WTC11 (cell line): ENCODE data around the gene TREX2. TPM values are rescaled to one million over a fixed set of nuclear protein-coding genes. Genes with fewer than 3 reads are reported as not detected.

Experiments
- ATAC-seq: fragments of 200-7000 bp; cut with Tn5 transposase; 2 replicates; pipeline ENCODE4 v1.10.0; 2021; ENCODE audit warnings: mild to moderate bottlenecking, moderate library complexity
- CTCF ChIA-PET: fragments of 300-600 bp; sonication (Branson Sonifier 250); formaldehyde crosslinking; loops from one replicate; lab custom pipeline; 2021; ENCODE audit warnings: antibody characterized with exemption; lab: Charles Lee
- POLR2A ChIA-PET: fragments of 350-600 bp; sonication (Branson Sonifier 250); formaldehyde crosslinking; loops from one replicate; lab custom pipeline; 2021; ENCODE audit warnings: antibody characterized with exemption; lab: Charles Lee
- DNase-seq: peaks from one replicate; pipeline ENCODE4 v3.0.0; 2021; ENCODE audit warnings: low spot score
- H3K27ac Mint-ChIP-seq: 2 replicates; pipeline ENCODE4 v1.8.0; 2021; ENCODE audit warnings: mixed read lengths
- H3K27me3 Mint-ChIP-seq: 2 replicates; pipeline ENCODE4 v1.8.0; 2021; ENCODE audit warnings: low read depth, mild to moderate bottlenecking, moderate library complexity, mixed read lengths
- H3K36me3 Mint-ChIP-seq: 2 replicates; pipeline ENCODE4 v1.8.0; 2021; ENCODE audit warnings: mixed read lengths
- H3K4me1 Mint-ChIP-seq: 2 replicates; pipeline ENCODE4 v1.8.0; 2022; ENCODE audit warnings: mixed read lengths
- H3K4me3 Mint-ChIP-seq: 2 replicates; pipeline ENCODE4 v1.8.0; 2021; ENCODE audit warnings: mild to moderate bottlenecking, moderate library complexity, mixed read lengths
- H3K9me3 Mint-ChIP-seq: 2 replicates; pipeline ENCODE4 v1.8.0; 2021; ENCODE audit warnings: mixed read lengths
- CBFB ChIP-seq: sonication (generic); formaldehyde crosslinking; IDR thresholded peaks from 2 replicates; pipeline ENCODE4 v1.8.1; 2022; ENCODE audit warnings: mild to moderate bottlenecking, low read depth, missing genetic modification reagents
- E2F4 ChIP-seq: sonication (generic); formaldehyde crosslinking; IDR thresholded peaks from 2 replicates; pipeline ENCODE4 v1.8.1; 2022; ENCODE audit warnings: low read depth, mild to moderate bottlenecking, moderate library complexity, missing genetic modification reagents, borderline replicate concordance
- ETV6 ChIP-seq: sonication (generic); formaldehyde crosslinking; IDR thresholded peaks from 2 replicates; pipeline ENCODE4 v1.8.1; 2022; ENCODE audit warnings: mild to moderate bottlenecking, missing genetic modification reagents
- FOXK1 ChIP-seq: sonication (generic); formaldehyde crosslinking; IDR thresholded peaks from 2 replicates; pipeline ENCODE4 v1.8.0; 2022; ENCODE audit warnings: mild to moderate bottlenecking, moderate library complexity, missing genetic modification reagents
- GABPB1 ChIP-seq: sonication (generic); formaldehyde crosslinking; IDR thresholded peaks from 2 replicates; pipeline ENCODE4 v1.8.1; 2023; ENCODE audit warnings: mild to moderate bottlenecking, missing genetic modification reagents
- GRHL2 ChIP-seq: fragments of 250-450 bp; sonication (Bioruptor Pico); IDR thresholded peaks from 2 replicates; pipeline ENCODE4 v1.8.0; 2022; ENCODE audit warnings: mild to moderate bottlenecking, moderate library complexity; ENCODE audit not compliant: insufficient replicate concordance, severe bottlenecking
- JUN ChIP-seq: sonication (generic); formaldehyde crosslinking; IDR thresholded peaks from 2 replicates; pipeline ENCODE4 v1.8.0; 2023; ENCODE audit warnings: mild to moderate bottlenecking, missing genetic modification reagents
- KAT7 ChIP-seq: sonication (generic); formaldehyde crosslinking; IDR thresholded peaks from 2 replicates; pipeline ENCODE4 v1.8.1; 2023; ENCODE audit warnings: missing genetic modification reagents, mild to moderate bottlenecking, borderline replicate concordance
- MXD4 ChIP-seq: fragments of 250-450 bp; sonication (Bioruptor Pico); IDR thresholded peaks from 2 replicates; pipeline ENCODE4 v1.8.0; 2021; ENCODE audit warnings: mild to moderate bottlenecking, moderate library complexity, borderline replicate concordance
- NR1H2 ChIP-seq: sonication (generic); formaldehyde crosslinking; IDR thresholded peaks from 2 replicates; pipeline ENCODE4 v1.9.0; 2021; ENCODE audit warnings: mild to moderate bottlenecking, moderate library complexity, missing genetic modification reagents
- OVOL2 ChIP-seq: fragments of 250-450 bp; sonication (Bioruptor Pico); IDR thresholded peaks from 2 replicates; pipeline ENCODE4 v1.9.0; 2021; ENCODE audit warnings: mild to moderate bottlenecking, borderline replicate concordance
- PRRX2 ChIP-seq: fragments of 250-450 bp; sonication (Bioruptor Pico); IDR thresholded peaks from 2 replicates; pipeline ENCODE4 v1.8.0; 2021; ENCODE audit warnings: mild to moderate bottlenecking
- RELA ChIP-seq: sonication (generic); formaldehyde crosslinking; IDR thresholded peaks from 2 replicates; pipeline ENCODE4 v1.8.1; 2022; ENCODE audit warnings: missing genetic modification reagents, mild to moderate bottlenecking, borderline replicate concordance
- SMAD4 ChIP-seq: sonication (generic); formaldehyde crosslinking; IDR thresholded peaks from 2 replicates; pipeline ENCODE4 v1.8.0; 2022; ENCODE audit warnings: mild to moderate bottlenecking, missing genetic modification reagents
- TEAD4 ChIP-seq: sonication (generic); formaldehyde crosslinking; IDR thresholded peaks from 2 replicates; pipeline ENCODE4 v1.8.0; 2022; ENCODE audit warnings: mild to moderate bottlenecking, missing genetic modification reagents
- TP53 ChIP-seq: sonication (generic); formaldehyde crosslinking; IDR thresholded peaks from 2 replicates; pipeline ENCODE4 v1.8.1; 2023; ENCODE audit warnings: mild to moderate bottlenecking, missing genetic modification reagents
- ZBTB21 ChIP-seq: sonication (generic); formaldehyde crosslinking; IDR thresholded peaks from 2 replicates; pipeline ENCODE4 v1.8.1; 2023; ENCODE audit warnings: mild to moderate bottlenecking, missing genetic modification reagents, borderline replicate concordance
- ZNF121 ChIP-seq: sonication (generic); formaldehyde crosslinking; IDR thresholded peaks from 2 replicates; pipeline ENCODE4 v1.8.0; 2023; ENCODE audit warnings: missing genetic modification reagents
- ZNF396 ChIP-seq: fragments of 250-450 bp; sonication (Bioruptor Pico); IDR thresholded peaks from 2 replicates; pipeline ENCODE4 v1.8.0; 2021; ENCODE audit warnings: mild to moderate bottlenecking, moderate library complexity, borderline replicate concordance
- total RNA-seq: library from RNA; stranded (reverse); gene quantifications from 3 replicates; pipeline ENCODE4 v1.2.3, GENCODE V29; 2021
- TF ChIP-seq, protein P1 (sequence below): fragments of 250-450 bp; sonication (Bioruptor Pico); IDR thresholded peaks from 2 replicates; pipeline ENCODE4 v1.9.0; 2021; ENCODE audit warnings: mild to moderate bottlenecking
- TF ChIP-seq, protein P2 (sequence below): sonication (generic); formaldehyde crosslinking; conservative IDR thresholded peaks from 2 replicates; pipeline ENCODE4 v1.8.1; 2023; ENCODE audit warnings: mild to moderate bottlenecking, low read depth, missing genetic modification reagents, moderate library complexity
- TF ChIP-seq, protein P3 (sequence below): fragments of 250-450 bp; sonication (Bioruptor Pico); IDR thresholded peaks from 2 replicates; pipeline ENCODE4 v1.9.0; 2021; ENCODE audit warnings: mild to moderate bottlenecking, borderline replicate concordance

The TREX2 gene
- total RNA-seq, 1 experiment from 2014 or later: 1.5 TPM

DNA sequence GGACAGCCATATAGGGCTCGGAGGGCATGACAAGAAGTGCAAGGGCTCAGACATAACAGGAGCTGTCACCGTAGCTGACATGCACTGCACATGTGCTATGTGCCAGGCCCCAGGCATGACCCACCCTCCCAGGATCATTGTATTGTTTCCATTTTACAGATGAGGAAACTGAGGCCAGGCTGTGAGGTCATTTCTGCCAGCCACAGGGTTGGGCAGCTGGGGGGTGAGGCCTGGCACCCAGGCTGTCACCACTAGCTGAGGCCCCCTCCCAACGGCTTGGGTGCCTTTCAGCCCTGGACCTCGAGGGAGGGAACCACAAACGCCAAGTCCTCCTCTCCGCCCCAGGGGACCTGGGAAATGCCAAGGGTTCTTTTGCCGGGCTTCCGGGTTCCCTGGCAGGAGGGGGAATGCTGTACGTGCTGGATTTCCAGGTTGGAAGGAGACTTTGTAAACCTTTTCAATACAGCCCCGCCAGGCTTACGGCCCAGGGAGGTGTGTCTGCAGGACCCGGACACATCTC lies 12.6 kb downstream of the TREX2 start:
- POLR2A ChIA-PET: no interaction called here
- DNase-seq: no peak
- no peak for TF ChIP-seq TEAD4
- TF ChIP-seq, protein P1, sequence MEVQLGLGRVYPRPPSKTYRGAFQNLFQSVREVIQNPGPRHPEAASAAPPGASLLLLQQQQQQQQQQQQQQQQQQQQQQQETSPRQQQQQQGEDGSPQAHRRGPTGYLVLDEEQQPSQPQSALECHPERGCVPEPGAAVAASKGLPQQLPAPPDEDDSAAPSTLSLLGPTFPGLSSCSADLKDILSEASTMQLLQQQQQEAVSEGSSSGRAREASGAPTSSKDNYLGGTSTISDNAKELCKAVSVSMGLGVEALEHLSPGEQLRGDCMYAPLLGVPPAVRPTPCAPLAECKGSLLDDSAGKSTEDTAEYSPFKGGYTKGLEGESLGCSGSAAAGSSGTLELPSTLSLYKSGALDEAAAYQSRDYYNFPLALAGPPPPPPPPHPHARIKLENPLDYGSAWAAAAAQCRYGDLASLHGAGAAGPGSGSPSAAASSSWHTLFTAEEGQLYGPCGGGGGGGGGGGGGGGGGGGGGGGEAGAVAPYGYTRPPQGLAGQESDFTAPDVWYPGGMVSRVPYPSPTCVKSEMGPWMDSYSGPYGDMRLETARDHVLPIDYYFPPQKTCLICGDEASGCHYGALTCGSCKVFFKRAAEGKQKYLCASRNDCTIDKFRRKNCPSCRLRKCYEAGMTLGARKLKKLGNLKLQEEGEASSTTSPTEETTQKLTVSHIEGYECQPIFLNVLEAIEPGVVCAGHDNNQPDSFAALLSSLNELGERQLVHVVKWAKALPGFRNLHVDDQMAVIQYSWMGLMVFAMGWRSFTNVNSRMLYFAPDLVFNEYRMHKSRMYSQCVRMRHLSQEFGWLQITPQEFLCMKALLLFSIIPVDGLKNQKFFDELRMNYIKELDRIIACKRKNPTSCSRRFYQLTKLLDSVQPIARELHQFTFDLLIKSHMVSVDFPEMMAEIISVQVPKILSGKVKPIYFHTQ: no peak
- TF ChIP-seq ZNF121 (CRISPR knock-in tag): no peak
- no peak for TF ChIP-seq PRRX2 (CRISPR knock-in tag)
- TF ChIP-seq GABPB1 (CRISPR knock-in tag): no peak
- no peak for TF ChIP-seq ETV6
- TF ChIP-seq, protein P2, sequence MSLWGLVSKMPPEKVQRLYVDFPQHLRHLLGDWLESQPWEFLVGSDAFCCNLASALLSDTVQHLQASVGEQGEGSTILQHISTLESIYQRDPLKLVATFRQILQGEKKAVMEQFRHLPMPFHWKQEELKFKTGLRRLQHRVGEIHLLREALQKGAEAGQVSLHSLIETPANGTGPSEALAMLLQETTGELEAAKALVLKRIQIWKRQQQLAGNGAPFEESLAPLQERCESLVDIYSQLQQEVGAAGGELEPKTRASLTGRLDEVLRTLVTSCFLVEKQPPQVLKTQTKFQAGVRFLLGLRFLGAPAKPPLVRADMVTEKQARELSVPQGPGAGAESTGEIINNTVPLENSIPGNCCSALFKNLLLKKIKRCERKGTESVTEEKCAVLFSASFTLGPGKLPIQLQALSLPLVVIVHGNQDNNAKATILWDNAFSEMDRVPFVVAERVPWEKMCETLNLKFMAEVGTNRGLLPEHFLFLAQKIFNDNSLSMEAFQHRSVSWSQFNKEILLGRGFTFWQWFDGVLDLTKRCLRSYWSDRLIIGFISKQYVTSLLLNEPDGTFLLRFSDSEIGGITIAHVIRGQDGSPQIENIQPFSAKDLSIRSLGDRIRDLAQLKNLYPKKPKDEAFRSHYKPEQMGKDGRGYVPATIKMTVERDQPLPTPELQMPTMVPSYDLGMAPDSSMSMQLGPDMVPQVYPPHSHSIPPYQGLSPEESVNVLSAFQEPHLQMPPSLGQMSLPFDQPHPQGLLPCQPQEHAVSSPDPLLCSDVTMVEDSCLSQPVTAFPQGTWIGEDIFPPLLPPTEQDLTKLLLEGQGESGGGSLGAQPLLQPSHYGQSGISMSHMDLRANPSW (CRISPR knock-in tag): no peak
- TF ChIP-seq ZBTB21 (CRISPR knock-in tag): no peak
- TF ChIP-seq, all 79 proteins: peak for 0
- Mint-ChIP-seq H3K9me3 (peaks cover 9% of the 10 kb centered on the region), H3K27ac (no peak overlapping the region), H3K36me3 (no peaks in the 10 kb centered on the region), H3K4me3 (no peak overlapping the region), H3K27me3 (no peaks in the 10 kb centered on the region; the same call in 1 of the 2 replicates), H3K4me1 (no peaks in the 10 kb centered on the region)
- no peak for ATAC-seq
- CTCF ChIA-PET: no interaction called here

DNA sequence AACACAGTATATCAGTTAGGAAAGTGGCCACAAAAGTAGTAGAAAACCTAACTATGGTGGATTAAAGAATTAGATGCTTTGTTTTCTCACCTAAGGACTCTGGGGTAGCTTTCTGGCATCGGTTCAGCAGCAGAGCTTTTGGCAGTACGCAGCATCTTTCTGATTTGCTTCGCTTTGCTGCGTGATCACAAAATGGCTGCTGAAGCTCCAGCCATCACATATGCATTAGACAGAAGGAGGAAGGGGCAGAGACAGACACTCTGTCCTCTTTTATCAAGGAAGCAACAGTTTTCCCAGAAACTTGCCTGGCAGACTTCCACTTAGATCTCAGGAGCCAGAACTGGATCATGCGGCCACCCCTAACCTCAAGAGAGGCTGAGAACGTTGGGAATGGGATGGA lies 15.1 kb downstream of the TREX2 start:
- Mint-ChIP-seq H3K9me3 (peaks cover 9% of the 10 kb centered on the region), H3K27ac (no peak overlapping the region), H3K4me3 (no peak overlapping the region), H3K4me1 (no peaks in the 10 kb centered on the region), H3K27me3 (no peaks in the 10 kb centered on the region; the same call in 1 of the 2 replicates), H3K36me3 (no peaks in the 10 kb centered on the region)
- ChIA-PET POLR2A (no interaction called here), CTCF (interaction anchor here (0.8 kb wide), 1 partner anchor 77 kb away, joined by 3 read pairs; no protein-coding TSS in a partner anchor)
- DNase-seq: no peak
- ATAC-seq: no peak
- TF ChIP-seq OVOL2 (no peak), GRHL2 (CRISPR knock-in tag) (no peak), JUN (CRISPR knock-in tag) (no peak), E2F4 (CRISPR knock-in tag) (no peak), KAT7 (CRISPR knock-in tag) (no peak), MXD4 (CRISPR knock-in tag) (no peak), NR1H2 (CRISPR knock-in tag) (no peak), CBFB (CRISPR knock-in tag) (no peak), FOXK1 (CRISPR knock-in tag) (no peak), ZNF396 (no peak), SMAD4 (CRISPR knock-in tag) (no peak), TP53 (CRISPR knock-in tag) (no peak), RELA (CRISPR knock-in tag) (no peak)
- TF ChIP-seq, protein P3, sequence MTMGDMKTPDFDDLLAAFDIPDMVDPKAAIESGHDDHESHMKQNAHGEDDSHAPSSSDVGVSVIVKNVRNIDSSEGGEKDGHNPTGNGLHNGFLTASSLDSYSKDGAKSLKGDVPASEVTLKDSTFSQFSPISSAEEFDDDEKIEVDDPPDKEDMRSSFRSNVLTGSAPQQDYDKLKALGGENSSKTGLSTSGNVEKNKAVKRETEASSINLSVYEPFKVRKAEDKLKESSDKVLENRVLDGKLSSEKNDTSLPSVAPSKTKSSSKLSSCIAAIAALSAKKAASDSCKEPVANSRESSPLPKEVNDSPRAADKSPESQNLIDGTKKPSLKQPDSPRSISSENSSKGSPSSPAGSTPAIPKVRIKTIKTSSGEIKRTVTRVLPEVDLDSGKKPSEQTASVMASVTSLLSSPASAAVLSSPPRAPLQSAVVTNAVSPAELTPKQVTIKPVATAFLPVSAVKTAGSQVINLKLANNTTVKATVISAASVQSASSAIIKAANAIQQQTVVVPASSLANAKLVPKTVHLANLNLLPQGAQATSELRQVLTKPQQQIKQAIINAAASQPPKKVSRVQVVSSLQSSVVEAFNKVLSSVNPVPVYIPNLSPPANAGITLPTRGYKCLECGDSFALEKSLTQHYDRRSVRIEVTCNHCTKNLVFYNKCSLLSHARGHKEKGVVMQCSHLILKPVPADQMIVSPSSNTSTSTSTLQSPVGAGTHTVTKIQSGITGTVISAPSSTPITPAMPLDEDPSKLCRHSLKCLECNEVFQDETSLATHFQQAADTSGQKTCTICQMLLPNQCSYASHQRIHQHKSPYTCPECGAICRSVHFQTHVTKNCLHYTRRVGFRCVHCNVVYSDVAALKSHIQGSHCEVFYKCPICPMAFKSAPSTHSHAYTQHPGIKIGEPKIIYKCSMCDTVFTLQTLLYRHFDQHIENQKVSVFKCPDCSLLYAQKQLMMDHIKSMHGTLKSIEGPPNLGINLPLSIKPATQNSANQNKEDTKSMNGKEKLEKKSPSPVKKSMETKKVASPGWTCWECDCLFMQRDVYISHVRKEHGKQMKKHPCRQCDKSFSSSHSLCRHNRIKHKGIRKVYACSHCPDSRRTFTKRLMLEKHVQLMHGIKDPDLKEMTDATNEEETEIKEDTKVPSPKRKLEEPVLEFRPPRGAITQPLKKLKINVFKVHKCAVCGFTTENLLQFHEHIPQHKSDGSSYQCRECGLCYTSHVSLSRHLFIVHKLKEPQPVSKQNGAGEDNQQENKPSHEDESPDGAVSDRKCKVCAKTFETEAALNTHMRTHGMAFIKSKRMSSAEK (CRISPR knock-in tag): no peak
- TF ChIP-seq, protein P1: no peak
